NCI-H1436 treated with DMSO at 0.1 percent for 48 hours (cell line): Measurements from ENCODE around the gene TUT4.
"Not testable (repeated sequence)": the region's sequence is repeated elsewhere in the genome, so short reads cannot be mapped to it uniquely, and the experiment has no call there.

Source experiments
- DNase-seq: peaks from one replicate; lab custom pipeline; 2025; lab: John Stamatoyannopoulos, UW

The TUT4 gene, protein sequence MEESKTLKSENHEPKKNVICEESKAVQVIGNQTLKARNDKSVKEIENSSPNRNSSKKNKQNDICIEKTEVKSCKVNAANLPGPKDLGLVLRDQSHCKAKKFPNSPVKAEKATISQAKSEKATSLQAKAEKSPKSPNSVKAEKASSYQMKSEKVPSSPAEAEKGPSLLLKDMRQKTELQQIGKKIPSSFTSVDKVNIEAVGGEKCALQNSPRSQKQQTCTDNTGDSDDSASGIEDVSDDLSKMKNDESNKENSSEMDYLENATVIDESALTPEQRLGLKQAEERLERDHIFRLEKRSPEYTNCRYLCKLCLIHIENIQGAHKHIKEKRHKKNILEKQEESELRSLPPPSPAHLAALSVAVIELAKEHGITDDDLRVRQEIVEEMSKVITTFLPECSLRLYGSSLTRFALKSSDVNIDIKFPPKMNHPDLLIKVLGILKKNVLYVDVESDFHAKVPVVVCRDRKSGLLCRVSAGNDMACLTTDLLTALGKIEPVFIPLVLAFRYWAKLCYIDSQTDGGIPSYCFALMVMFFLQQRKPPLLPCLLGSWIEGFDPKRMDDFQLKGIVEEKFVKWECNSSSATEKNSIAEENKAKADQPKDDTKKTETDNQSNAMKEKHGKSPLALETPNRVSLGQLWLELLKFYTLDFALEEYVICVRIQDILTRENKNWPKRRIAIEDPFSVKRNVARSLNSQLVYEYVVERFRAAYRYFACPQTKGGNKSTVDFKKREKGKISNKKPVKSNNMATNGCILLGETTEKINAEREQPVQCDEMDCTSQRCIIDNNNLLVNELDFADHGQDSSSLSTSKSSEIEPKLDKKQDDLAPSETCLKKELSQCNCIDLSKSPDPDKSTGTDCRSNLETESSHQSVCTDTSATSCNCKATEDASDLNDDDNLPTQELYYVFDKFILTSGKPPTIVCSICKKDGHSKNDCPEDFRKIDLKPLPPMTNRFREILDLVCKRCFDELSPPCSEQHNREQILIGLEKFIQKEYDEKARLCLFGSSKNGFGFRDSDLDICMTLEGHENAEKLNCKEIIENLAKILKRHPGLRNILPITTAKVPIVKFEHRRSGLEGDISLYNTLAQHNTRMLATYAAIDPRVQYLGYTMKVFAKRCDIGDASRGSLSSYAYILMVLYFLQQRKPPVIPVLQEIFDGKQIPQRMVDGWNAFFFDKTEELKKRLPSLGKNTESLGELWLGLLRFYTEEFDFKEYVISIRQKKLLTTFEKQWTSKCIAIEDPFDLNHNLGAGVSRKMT (N-terminal part only)

DNA sequence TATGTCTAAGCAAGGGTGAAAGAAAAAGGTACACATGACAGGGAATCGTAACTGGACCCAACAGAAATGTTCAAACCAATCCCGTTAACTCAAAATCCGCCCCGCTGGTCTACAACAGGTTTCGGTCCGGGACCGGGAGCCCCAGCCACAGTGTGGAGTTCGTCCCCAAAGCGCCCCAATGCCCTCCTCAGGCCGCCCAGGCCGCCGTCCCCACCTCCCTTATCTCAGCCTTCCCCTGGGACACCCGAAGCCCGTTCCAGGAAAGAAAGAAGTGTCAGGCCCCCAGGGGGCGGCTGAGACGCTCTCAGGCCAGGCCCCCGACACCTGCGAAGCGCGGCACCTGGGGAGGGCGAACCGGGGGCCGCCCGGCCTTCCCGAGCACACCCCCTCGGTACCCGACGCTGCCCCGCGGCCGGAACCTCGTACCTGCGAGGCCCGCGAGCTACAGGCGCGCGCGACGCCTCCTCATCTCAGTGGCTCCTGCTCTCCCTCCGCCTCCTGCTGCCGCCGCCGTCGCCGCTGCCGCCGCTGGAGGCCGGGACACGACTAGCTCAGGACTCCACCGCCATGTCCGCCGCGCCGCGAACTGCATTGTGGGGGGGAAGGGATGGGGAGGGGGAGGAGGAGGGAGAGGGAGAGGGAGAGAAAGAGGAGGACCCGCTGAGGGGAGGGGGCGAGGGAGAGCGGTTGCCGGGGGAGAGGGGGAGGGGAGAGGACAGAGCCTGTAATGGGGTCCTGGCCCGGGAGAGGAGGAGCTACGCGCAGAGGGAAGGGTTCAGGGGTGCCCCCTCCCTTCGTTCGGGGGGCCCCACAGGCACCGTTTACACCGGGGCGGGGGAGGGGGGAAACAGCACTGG, at the start of gene TUT4:
Gene TUT4 (minus strand): TSS at position 588 of the 857 bp plus-strand sequence. CDS start 26,812 bp downstream, outside the sequence.
- DNase-seq = no peak

DNA sequence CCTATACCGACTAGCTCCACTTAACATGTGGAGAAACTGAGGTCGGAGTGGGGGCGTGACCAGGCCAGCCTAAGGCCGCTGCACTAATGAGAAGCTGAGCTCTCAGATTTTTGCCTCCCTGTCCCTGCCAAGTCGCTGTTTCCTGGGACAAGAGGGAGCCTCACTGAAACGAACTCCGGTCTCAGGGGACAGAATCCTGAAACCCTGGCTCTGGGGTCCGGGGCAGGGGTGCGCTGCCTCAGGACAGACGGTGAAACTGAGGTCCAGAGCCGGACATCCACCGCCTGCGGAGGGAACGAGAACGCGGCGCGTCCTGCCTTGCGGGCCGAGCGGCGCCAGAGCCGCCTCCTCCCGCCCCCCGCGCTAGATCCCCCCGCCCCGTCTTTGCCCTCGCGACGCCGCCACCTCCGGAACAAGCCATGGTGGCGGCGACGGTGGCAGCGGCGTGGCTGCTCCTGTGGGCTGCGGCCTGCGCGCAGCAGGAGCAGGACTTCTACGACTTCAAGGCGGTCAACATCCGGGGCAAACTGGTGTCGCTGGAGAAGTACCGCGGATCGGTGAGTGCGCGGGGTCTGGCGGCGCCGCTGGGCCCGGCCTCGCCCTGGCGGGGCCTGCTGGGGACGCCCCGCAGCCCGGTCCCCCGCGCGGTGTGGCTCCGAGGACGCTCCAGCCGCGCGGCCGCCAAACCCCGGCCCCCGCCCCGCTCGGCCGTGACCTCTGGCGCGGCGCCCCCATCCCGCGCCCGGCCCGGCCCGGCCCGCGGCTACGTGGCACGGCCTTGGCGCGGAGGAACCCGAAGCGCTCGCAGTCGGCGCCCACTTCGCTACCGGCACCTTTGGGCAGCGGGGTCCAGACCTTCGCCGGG, 49.3 kb upstream of the TUT4 start, which contains the start of gene GPX7:
Gene GPX7 (plus strand): TSS at position 381 of the 865 bp plus-strand sequence. CDS start 39 bp downstream, at position 420.
- DNase-seq = no peak

DNA sequence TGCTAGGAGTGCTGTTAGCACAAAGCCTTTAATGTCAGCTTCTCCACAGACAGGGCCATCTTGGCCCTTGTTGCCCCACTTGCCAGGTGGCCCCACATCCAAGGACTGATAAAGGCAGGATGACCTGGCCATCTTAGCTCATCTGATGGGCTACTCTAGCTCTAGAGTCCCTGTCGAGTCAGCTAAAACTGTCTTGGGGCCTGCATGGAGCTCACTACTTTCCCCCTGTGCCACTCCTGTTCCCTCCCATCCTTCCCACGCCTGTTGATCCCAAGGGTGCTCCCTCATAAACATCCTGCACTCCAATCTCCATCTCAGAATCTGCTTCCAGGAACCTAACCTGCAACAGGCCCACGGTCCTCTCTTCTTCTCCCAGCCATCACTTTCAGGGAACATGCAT, 48.6 kb upstream of the TUT4 start:
- no peak for DNase-seq

DNA sequence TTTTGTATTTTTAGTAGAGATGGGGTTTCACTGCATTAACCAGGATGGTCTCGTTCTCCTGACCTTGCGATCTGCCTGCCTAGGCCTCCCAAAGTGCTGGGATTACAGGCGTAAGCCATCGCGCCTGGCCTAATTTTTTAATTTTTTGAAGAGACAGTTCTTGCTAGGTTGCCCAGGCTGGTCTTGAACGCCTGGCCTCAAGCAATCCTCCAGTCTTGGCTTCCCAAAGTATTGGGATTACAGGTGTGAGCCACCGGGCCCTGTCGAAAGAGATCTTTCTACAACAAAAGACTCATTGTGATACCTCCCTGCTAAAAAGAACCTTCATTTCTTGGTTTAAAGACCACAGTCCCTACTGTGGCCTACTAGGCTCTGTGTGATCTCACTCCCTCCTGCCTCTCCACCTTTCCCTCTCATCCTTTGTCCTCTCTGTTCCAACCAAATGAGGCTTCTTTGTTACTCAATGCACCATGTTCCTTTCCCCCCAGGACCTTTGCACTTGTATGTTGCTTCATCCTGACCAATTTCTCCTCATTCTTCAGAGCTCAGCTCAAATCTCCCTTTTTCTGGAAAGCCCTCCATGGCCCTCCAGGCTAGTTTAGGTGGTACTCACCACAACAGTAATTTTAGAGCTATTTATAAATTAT, 47.8 kb upstream of the TUT4 start:
- DNase-seq = no peak

DNA sequence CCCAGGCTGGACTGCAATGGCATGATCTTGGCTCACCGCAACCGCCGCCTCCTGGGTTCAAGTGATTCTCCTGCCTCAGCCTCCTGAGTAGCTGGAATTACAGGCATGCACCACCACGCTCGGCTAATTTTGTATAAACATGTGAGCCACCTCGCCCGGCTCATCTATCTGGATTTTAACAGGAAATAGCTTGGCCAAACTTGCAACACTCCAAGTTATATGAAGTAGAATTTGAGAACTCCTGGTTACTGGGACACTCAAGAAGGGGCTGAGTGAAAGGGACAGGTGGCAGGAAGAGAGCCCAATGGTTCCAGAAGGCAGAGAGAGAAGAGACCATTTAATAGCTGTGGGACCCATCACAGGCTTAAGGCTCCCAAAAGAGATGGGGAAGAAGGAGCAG, 46.3 kb upstream of the TUT4 start:
- DNase-seq = no peak

DNA sequence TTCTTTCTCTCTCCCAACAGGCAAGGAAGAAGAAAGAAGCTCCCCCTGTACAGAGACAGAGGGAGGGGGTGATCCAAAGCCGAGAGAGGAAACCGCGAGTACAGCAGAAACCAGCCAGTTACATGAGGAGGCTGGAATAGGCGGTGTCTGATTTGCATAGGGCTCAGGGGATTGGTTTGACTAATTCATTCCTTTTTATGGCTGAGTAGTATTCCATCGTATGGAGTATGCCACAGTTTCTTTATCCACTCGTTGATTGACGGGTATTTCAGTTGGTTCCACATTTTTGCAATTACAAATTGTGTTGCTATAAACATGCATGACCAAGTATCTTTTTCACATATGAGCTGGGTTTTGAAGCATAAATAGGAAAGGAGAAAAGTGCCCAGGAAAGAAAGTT, 45.8 kb upstream of the TUT4 start:
- no peak for DNase-seq

DNA sequence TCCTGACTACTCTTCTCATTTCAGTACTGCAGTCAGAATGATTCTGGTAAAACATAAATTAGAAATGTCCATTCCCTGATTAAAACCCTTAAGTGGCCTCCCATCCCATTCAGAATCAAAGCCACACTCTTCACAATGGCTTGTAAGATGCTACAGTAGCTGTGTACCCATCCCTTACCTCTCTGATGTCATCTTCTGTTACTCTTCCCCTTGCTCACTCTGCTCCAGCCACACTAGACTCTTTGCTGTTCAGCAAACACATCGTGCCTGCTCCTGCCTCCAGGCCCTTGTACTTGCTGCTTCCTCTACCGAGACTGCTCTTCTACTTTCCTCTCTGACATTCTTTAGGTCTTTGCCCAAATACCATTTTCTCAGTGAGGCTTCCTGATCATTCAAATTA, 45.0 kb upstream of the TUT4 start:
- DNase-seq = no peak

DNA sequence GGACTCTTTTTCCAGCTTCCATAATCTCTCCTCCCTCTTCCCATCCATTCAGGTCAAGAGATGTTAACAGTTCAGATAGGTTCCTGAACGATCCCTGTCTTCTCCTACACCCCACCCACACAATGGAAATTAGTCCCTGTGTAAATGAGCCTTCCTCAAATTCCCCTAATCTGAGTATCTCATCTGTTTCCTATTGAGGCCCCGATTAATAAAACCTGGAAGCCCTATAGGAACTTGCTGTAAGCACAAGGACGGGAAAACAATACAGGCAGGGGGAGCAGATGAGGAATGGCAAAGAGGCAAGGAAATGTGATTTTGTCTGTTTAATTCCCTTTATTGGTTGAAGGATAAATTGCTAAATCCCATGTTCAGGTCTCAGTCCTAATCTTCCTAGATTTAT, 42.2 kb upstream of the TUT4 start:
- DNase-seq = no peak

DNA sequence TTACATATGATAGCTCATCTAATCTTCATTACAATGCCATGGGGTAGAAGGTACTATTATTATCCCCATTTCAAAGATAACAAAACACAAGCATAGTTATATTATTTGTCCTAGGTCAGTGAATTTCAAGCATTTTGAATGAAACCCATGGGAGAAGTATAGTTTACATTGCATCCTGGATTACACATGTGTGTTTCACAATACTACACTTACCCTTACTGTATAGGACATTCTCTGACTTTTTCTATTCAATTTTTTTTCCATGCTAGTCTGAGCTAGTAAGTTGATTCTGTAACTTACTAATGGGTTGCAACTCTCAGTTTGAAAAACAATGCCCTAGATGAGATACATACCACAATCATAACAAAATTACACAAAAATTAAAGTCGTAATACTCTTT, 40.6 kb upstream of the TUT4 start:
- DNase-seq = no peak

DNA sequence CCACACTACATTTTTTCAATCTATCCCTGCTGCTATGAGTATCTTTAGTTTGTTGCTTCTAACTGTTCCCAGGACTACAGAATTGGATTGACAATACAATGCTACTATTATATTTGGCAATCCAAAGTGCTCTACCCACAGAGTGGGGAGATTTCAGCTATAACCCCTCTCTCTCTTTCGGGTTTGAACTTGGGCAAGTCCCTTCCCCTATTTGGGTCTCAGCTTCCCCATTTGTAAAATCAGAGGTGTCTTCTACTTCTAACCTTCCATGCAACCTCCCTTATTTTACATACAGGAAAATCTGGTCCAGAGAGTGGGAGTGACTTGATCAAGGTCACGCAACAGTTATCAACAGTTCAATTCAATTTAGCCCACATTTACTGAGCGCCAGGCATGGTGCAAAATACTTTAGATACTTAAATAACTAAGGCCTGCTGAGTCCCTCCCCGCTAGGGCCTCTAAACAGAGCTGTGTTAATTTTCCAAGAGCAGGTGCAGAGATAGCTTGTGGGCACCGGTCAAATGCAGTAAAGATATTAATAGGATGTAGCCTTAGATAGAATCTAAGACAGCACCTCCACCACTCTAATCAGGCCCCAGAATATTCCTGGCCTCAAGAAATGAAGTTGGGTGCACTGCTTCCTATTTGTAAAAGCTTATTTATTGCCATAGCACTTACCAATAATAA, 39.9 kb upstream of the TUT4 start:
- no peak for DNase-seq

DNA sequence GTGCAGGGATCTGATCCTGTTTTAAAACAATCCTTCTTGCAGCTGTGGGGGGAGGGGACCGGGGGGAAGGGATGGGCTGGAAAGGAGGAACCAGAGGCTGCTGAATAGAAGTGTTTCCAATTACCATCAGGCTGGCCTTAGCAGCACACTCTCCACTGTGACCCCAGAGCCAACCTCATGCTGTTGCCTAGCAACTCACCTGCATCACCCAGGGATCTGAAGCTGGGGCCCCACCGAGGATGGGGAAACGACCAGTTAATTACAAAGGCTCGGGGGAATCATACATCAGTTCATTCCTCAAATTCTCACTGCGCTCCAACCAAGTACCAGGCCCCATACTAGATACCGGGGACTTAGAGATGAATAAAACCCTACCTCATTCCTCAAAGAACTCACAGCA, 37.4 kb upstream of the TUT4 start:
- DNase-seq = no peak

DNA sequence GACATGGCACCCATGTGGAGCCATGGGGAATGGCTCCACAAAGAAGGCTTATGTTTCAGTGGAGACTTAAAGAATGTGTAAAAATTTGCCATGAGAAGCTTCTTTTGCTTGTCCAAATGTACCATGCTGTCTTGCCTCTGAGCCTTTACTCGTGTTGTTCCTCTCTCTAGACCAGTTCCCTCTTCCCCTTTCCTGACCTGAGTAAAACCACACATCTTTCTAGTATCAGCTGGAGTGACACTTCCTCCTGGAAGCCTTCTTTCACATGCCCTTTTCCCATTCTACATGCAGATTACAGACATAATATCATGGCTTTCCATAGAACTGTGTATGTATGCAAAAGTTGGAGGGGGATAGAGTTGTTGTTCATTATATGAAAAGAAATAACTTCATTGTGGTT, 35.6 kb upstream of the TUT4 start:
- DNase-seq = no peak

DNA sequence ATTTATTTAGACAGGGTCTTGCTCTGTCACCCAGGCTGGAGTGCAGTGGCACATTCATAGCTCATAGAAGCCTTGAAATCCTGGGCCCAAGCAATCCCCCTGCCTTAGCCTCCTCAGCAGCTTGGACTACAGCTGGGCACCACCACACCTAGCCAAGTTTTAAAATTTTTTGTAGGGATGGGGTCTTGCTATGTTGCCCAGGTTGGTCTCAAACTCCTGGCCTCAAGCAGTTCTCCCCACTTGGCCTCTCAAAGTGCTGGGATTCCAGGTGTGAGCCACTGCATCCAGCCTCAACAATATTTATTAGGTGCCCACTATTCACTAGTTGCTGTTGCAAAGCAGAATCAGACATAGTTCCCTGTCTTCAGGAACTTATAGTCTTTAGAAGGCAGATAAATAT, 35.1 kb upstream of the TUT4 start:
- no peak for DNase-seq

DNA sequence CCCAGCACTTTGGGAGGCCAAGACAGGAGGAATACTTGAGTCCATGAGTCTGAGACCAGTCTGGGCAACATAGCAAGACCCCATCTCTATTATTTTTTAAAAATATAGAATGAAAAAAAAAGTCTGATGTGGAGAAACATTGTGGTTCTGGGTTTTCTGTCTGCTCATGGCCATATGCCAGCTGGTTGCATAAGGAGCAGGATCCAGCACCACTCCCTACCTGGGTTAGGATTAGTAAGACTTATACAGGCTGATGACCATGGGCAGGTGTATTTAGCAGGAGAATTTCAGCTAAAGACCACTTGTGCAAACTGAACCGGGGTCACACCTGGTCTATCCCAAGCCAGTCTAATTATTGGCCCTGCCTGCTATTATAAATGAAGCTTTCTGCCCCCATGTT, 32.6 kb upstream of the TUT4 start:
- no peak for DNase-seq

DNA sequence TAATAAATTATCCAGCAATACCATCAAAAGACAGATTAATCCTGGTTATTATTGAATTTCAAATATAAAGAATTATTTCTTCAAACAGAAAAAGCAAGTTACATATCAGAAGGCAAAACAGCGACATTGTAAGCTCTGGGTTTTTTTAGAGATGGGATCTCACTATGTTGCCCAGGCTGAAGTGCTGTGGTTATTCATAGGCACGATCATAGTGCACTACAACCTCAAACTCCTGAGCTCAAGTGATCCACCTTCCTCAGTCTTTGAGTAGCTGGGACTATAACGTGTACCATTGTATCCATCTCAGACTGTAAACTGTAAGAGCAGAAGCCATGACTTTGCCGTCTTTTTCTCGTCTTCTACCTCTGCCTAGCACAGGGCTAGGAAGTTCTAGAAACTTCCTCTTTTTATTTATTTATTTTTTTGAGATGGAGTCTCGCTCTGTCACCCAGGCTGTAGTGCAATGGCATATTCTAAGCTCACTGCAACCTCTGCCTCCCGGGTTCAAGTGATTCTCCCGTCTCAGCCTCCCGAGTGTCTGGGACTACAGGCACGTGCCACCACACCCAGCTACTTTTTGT, 29.3 kb upstream of the TUT4 start:
- no peak for DNase-seq

DNA sequence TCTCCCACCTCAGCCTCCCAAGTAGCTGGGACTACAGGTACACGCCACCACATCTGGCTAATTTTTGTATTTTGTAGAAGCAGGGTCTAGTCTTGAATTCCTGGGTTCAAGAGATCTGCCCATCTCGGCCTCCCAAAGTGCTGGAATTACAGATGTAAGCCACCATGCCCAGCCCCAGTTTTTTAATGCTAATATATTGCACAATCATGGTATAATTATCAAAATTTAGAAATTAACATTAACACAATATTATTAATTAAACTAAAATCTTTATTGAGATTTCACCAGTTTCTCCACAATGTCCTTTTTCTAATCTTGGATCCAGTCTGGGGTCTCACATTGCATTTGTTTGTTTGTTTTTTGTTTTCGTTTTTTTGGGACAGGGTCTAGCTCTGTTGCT, 27.4 kb upstream of the TUT4 start:
- DNase-seq = no peak

DNA sequence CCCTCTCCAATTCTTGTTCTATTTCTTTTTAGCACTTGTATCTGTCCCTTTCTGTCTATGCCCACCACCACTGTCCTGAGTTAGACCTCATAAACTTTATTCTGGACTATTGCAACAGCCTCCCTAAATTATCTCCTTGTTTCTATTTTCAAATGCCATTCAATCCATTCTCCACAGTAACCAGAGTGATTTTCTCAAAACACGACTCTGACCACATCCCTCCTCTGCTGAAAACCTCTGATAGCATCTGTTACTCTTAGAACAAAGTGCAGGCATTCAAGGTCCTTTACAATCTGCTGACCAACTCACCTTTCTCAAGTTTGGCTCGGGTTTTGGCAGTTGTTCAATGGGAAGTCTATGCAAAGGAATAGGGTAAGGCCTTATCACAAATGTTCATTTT, 26.5 kb upstream of the TUT4 start:
- DNase-seq = no peak

DNA sequence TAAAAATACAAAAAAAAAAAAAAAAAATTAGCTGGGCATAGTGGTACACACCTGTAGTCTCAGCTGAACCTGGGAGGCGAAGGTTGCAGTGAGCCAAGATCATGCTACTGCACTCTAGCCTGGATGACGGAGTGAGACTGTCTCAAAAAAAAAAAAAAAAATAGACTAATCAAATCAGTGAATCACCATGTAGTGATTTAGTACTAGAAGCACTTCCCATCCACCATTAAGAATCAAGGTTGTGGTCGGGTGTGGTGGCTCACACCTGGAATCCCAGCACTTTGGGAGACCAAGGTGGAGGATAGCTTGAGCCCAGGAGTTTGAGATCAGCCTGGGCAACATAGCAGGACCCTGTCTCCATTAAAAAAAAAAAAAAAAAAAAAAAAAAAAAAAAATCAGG, 25.2 kb upstream of the TUT4 start:
- DNase-seq = not testable (repeated sequence)

DNA sequence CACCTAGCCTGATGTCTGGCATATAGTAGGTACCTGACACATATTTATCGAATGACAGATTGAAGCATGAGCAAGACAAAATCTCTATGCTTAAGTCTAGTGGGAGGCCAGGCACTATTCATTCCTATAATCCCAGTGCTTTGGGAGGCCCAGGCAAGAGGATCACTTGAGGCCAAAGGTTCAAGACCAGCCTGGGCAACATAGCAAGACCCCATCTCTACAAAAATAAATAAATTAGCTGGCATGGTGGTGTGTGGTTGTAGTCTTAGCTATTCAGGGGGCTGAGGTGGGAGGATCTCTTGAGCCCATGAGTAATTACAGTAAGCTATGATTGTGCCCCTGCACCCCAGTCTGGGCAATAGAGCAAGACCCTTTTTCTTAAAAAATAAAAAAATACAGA, 23.2 kb upstream of the TUT4 start:
- no peak for DNase-seq
